ENCODE measurements around the gene SPSB2. TPM values are rescaled to one million over a fixed set of nuclear protein-coding genes. Genes with fewer than 3 reads are reported as not detected.

Gene SPSB2
- total RNA-seq, 4 donors from 2014 or later: 9.4 to 12.7 (median 11.8) TPM

DNA sequence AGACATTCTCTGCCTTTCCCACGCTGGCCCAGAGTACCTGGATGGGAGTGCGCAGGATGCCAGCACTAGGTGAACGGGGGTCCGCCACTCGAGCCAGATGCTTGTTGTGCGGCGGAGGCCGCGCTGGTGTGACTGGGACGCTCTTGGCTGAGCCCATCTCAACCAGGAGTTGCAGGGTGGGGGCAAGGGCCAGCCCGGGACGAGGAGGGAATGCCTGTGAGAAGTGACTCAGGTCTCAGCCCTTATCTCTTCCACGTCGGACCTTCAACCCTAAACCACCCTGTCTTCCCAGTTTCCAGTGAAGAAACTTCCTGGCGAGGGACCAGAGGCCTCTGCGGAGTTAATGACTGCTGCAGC, 22.3 kb downstream of the SPSB2 start:
- Histone ChIP-seq H3K27ac (peak overlapping the region in 3 of 4 donors; percentile 55 to 99 (median 94)), H3K4me3 (peak overlapping the region; percentile 62 to 84 (median 67))
- DNase-seq (ENCODE audit: low spot score in 2 of 2): no peak

DNA sequence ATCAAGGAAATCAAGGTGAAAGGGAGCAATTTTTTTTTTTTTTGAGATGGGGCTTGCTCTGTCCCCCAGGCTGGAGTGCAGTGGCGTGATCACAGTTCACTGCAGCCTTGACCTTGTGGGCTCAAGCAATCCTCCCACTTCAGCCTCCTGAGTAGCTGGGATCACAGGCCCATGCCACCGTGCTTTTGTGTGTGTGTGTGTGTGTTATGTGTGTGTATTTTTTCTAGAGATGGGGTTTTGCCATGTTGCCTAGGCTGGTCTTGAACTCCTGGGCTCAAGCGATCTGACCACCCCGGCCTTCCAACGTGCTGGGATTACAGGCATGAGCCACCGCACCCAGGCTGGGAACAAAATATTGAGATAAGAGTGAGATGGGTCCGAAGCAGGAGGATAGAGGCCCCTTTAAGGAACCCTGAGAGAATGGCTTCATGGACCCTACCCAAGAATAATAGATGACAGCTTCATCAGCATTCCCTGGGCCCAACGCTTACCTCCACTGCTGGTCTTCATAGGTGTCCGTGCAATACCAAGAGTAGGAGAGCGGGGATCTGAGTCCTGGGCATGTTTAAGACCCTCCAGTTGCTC, 23.0 kb downstream of the SPSB2 start:
- H3K27ac ChIP-seq: no peak overlapping the region
- no peak for DNase-seq (ENCODE audit: low spot score in 2 of 2)
- H3K4me1 ChIP-seq: peaks cover 0 to 23% (median 14%) of the 10 kb centered on the region in 4 donors
- TF ChIP-seq POLR2A (IDR thresholded peaks at IDR 0.05): no peak
- TF ChIP-seq EP300 (IDR thresholded peaks at IDR 0.05): no peak
- TF ChIP-seq, protein P1, sequence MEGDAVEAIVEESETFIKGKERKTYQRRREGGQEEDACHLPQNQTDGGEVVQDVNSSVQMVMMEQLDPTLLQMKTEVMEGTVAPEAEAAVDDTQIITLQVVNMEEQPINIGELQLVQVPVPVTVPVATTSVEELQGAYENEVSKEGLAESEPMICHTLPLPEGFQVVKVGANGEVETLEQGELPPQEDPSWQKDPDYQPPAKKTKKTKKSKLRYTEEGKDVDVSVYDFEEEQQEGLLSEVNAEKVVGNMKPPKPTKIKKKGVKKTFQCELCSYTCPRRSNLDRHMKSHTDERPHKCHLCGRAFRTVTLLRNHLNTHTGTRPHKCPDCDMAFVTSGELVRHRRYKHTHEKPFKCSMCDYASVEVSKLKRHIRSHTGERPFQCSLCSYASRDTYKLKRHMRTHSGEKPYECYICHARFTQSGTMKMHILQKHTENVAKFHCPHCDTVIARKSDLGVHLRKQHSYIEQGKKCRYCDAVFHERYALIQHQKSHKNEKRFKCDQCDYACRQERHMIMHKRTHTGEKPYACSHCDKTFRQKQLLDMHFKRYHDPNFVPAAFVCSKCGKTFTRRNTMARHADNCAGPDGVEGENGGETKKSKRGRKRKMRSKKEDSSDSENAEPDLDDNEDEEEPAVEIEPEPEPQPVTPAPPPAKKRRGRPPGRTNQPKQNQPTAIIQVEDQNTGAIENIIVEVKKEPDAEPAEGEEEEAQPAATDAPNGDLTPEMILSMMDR (IDR thresholded peaks at IDR 0.05): no peak
- peaks cover 0 to 47% (median 0%) of the 10 kb centered on the region in 3 donors for H3K36me3 ChIP-seq
- H3K27me3 ChIP-seq: no peaks in the 10 kb centered on the region
- WGBS, 2 donors: 73% methylated on average over 7 to 10 of the region's 10 CpGs
- no peaks in the 10 kb centered on the region for H3K9me3 ChIP-seq
- H3K4me3 ChIP-seq: no peak overlapping the region

More for the DNA sequence above, 22.3 kb downstream of the SPSB2 start:
- 29 to 36% methylated on average over 16 of the region's 16 CpGs for WGBS, 2 donors
- no peak for TF ChIP-seq EP300 (IDR thresholded peaks at IDR 0.05)
- TF ChIP-seq POLR2A (IDR thresholded peaks at IDR 0.05): no peak
- TF ChIP-seq, protein P1 (IDR thresholded peaks at IDR 0.05): no peak
- no peaks in the 10 kb centered on the region for H3K27me3 ChIP-seq
- peaks cover 0 to 45% (median 0%) of the 10 kb centered on the region in 3 donors for H3K36me3 ChIP-seq
- peaks cover 0 to 23% (median 14%) of the 10 kb centered on the region in 4 donors for H3K4me1 ChIP-seq
- H3K9me3 ChIP-seq: no peaks in the 10 kb centered on the region

DNA sequence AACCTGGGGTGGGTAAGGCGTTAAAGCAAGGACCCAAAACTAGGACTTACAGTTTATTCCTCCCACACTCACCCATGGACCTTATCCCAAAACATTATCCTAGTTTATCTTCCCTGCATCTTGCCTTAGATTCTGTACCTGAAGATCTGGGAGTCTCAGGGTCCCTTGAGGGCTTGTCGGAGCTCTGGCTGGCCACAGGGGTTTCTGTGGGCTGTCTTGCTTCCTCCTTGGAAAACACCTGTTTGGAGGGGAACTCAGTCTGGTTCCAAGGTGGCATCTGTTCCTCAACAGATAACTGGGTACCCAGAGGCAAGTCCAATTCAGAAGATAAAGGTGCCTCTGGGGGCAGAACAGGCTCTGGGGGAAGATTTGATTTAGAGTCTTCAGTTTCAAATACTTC, 23.7 kb downstream of the SPSB2 start:
- no peaks in the 10 kb centered on the region for H3K27me3 ChIP-seq
- WGBS, 2 donors: 78 to 90% methylated on average over 2 of the region's 2 CpGs
- H3K27ac ChIP-seq: no peak overlapping the region
- H3K4me3 ChIP-seq: no peak overlapping the region
- peaks cover 0 to 49% (median 0%) of the 10 kb centered on the region in 3 donors for H3K36me3 ChIP-seq
- no peak for DNase-seq (ENCODE audit: low spot score in 2 of 2)
- no peaks in the 10 kb centered on the region for H3K9me3 ChIP-seq
- TF ChIP-seq EP300 (IDR thresholded peaks at IDR 0.05) (no peak), POLR2A (IDR thresholded peaks at IDR 0.05) (no peak)
- TF ChIP-seq, protein P1 (IDR thresholded peaks at IDR 0.05): no peak
- peaks cover 0 to 23% (median 14%) of the 10 kb centered on the region in 4 donors for H3K4me1 ChIP-seq

DNA sequence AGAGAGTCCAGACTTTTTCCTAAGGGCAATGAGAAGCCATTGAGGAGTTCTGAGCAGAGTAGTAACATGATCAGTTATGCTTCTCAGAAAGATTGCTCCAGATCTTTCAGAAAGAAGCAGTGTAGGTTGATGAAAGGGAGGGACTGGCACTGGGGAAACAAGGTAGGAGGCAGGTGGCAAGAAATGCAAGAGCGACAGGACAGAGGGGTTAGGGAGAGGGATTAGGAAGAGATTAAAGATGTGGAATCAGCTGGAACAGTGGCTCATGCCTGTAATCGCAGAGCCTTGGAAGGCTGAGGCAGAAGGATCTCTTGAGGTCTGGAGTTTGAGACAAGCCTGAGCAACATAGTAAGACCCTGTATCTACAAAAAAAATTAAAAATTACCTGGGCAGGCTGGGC, 25.4 kb downstream of the SPSB2 start:
- WGBS, 2 donors: 93 to 98% methylated on average over 2 of the region's 2 CpGs
- H3K4me3 ChIP-seq: no peak overlapping the region
- no peak for DNase-seq (ENCODE audit: low spot score in 2 of 2)
- H3K27me3 ChIP-seq: no peaks in the 10 kb centered on the region
- H3K27ac ChIP-seq: no peak overlapping the region
- H3K9me3 ChIP-seq: no peaks in the 10 kb centered on the region
- peaks cover 0 to 8% (median 3%) of the 10 kb centered on the region in 4 donors for H3K4me1 ChIP-seq
- TF ChIP-seq, protein P1 (IDR thresholded peaks at IDR 0.05): no peak
- TF ChIP-seq POLR2A (IDR thresholded peaks at IDR 0.05): no peak
- no peak for TF ChIP-seq EP300 (IDR thresholded peaks at IDR 0.05)
- H3K36me3 ChIP-seq: peaks cover 0 to 67% (median 0%) of the 10 kb centered on the region in 3 donors

DNA sequence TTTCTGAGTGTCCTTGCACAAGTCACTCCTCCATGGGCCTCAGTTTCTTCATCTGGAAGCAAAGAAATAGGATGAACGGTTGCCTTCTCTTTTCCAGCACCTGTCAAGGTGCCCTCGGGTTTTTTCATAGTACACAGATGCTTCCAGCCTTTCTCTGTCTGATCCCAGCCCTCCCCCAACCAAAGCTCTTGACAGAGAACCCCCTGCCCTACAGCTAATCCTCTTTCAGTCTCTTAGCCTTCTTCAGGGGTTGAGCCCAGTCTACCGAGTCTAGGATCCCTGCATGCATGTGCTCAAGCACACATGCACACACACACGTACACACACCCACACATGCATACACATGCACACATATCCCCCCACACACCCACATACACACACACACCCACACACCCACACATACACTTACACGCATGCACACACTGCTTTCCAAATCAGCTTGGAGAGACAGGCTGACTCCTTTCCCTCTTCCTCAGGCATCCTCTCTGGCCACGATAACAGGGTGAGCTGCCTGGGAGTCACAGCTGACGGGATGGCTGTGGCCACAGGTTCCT, 26.7 kb downstream of the SPSB2 start:
- Histone ChIP-seq H3K4me3 (no peak overlapping the region), H3K27ac (no peak overlapping the region), H3K4me1 (peaks cover 0 to 7% (median 3%) of the 10 kb centered on the region in 4 donors), H3K9me3 (no peaks in the 10 kb centered on the region), H3K27me3 (no peaks in the 10 kb centered on the region), H3K36me3 (peaks cover 0 to 79% (median 0%) of the 10 kb centered on the region in 3 donors)
- DNase-seq (ENCODE audit: low spot score in 2 of 2): no peak
- WGBS, 2 donors: 84 to 85% methylated on average over 7 of the region's 7 CpGs
- TF ChIP-seq POLR2A (IDR thresholded peaks at IDR 0.05) (no peak), EP300 (IDR thresholded peaks at IDR 0.05) (no peak)
- TF ChIP-seq, protein P1 (IDR thresholded peaks at IDR 0.05): no peak

Measured in tibial nerve (tissue), 4 donors.